Adrenal gland (tissue), 12 donors: ENCODE results near the gene TMEM255B. TPM values are rescaled to one million over a fixed set of nuclear protein-coding genes. Genes with fewer than 3 reads are reported as not detected.

Experiments
- DNase-seq, 7 donors: peaks; one replicate each; pipeline ENCODE4 v3.0.0-alpha.2; 2019 to 2020
- H3K27ac ChIP-seq, 5 donors: fragments of 200-600 bp; sonication (generic) in 4 of 5; 1 replicate in 3 of 5; 2 replicates in 2 of 5; pipeline versions ENCODE4 v1.5.1 to v1.8.0; 2016 to 2020; ENCODE audit warnings: mild to moderate bottlenecking in 1 of 5
- H3K27me3 ChIP-seq: fragments of 200-600 bp; 2 replicates; pipeline ENCODE4 v1.8.0; 2021
- H3K36me3 ChIP-seq, 2 donors: fragments of 200-600 bp; replicated peaks in 1 of 2; 1 replicate in 1 of 2; 2 replicates in 1 of 2; pipeline versions ENCODE4 v1.5.1 to v1.8.0; 2018 to 2022
- H3K4me1 ChIP-seq, 2 donors: fragments of 200-600 bp; replicated peaks in 1 of 2; 1 replicate in 1 of 2; 2 replicates in 1 of 2; pipeline versions ENCODE4 v1.5.1 to v1.8.0; 2018 to 2021
- H3K4me3 ChIP-seq, 4 donors: fragments of 200-600 bp; sonication (generic) in 3 of 4; one replicate each; pipeline ENCODE4 v1.5.1; 2016 to 2018
- H3K9me3 ChIP-seq, 3 donors: fragments of 200-600 bp; sonication (generic) in 1 of 3; replicated peaks in 1 of 3; 1 replicate in 2 of 3; 2 replicates in 1 of 3; pipeline versions ENCODE4 v1.5.1 to v1.8.0; 2016 to 2021
- CTCF ChIP-seq, 6 experiments: fragments of 450-650 bp in 4 of 6; fragments of 200-600 bp in 2 of 6; sonication (generic) in 1 of 6; IDR thresholded peaks; 1 replicate in 5 of 6; 2 replicates in 1 of 6; pipeline versions ENCODE4 v1.5.1 to v1.8.0; 2016 to 2021; ENCODE audit warnings: antibody characterized with exemption in 6 of 6, mild to moderate bottlenecking in 2 of 6, moderate library complexity in 1 of 6
- POLR2A ChIP-seq, 2 donors: fragments of 450-650 bp; IDR thresholded peaks; one replicate each; pipeline ENCODE4 v1.6.1; 2017; ENCODE audit warnings: antibody characterized with exemption in 2 of 2, mild to moderate bottlenecking in 2 of 2, moderate library complexity in 1 of 2
- WGBS, 4 donors: extraction: QIAGEN DNeasy Blood & Tissue Kit in 2 of 4; methylation state at CpG; one replicate each; pipeline versions ENCODE4 v1.1.5 to v1.1.7; 2013 to 2017; 5-methylcytosine and 5-hydroxymethylcytosine counted together
- intact Hi-C, 2 donors: fragments of 100-400 bp; cut with DNase I; formaldehyde crosslinking; loops; one replicate each; pipeline versions ENCODE4 v1.14.1 to v1.15.0; 2022 to 2023
- polyA plus RNA-seq, 3 donors: library from polyadenylated mRNA; stranded (reverse); fragments of 200-250 nt in 2 of 3; fragments of 350-450 nt in 1 of 3; fragmentation: Illumina TruSeq in 1 of 3; extraction: RNeasy Lipid Tissue Mini Kit (QIAGEN cat#74804) in 1 of 3; gene quantifications; one replicate each; pipeline ENCODE4 v1.2.3, GENCODE V29; 2013 to 2014
- total RNA-seq, 9 donors: library from RNA; depleted of rRNA in 4 of 9; stranded (reverse); fragments of >200 nt in 4 of 9; fragments of 120-200 nt in 1 of 9; fragmentation: NEBNext Ultra II Directional in 1 of 9; extraction: Animal tissue kit (Norgen Biotek cat#: 25700) in 1 of 9; gene quantifications; one replicate each; pipeline versions ENCODE4 v1.1.0 to v1.2.4, GENCODE V29; 2013 to 2023
- donor health status: healthy with polysubstance abuse.
- donor health status: Bipolar disorder and iron deficiency.
- donor health status: DM: yes; HTN: yes; CAD: no.
- donor health status: DM: no; HTN: no; CAD: no.
- donor health status: DM: no; HTN: no; CAD: no.
- donor health status: DM: yes; HTN: yes; CAD: no.

The TMEM255B gene
- total and polyA plus RNA-seq, 12 donors = 1.3 to 60.1 (median 17.2) TPM

GRCh38 chr13:113748862-113749451 is 10.1 kb upstream of the TMEM255B start:
- H3K36me3 ChIP-seq = no peaks in the 10 kb centered on the region
- no peaks in the 10 kb centered on the region for H3K9me3 ChIP-seq
- H3K27ac ChIP-seq = no peak overlapping the region
- H3K4me3 ChIP-seq = no peak overlapping the region
- H3K4me1 ChIP-seq = no peaks in the 10 kb centered on the region
- TF ChIP-seq POLR2A (IDR thresholded peaks at IDR 0.05) (no peak), CTCF (IDR thresholded peaks at IDR 0.05) (no peak)
- no peak for DNase-seq
- no peaks in the 10 kb centered on the region for H3K27me3 ChIP-seq
- intact Hi-C loops = no loop called here
- WGBS, 4 donors = 79 to 95% (median 88%) methylated on average over 5 to 22 of the region's 22 CpGs

GRCh38 chr13:113749507-113749906 is 9.5 kb upstream of the TMEM255B start:
- Histone ChIP-seq H3K27me3 (no peaks in the 10 kb centered on the region), H3K4me3 (no peak overlapping the region), H3K36me3 (no peaks in the 10 kb centered on the region), H3K9me3 (no peaks in the 10 kb centered on the region), H3K4me1 (no peaks in the 10 kb centered on the region), H3K27ac (no peak overlapping the region)
- TF ChIP-seq POLR2A (IDR thresholded peaks at IDR 0.05) (no peak), CTCF (IDR thresholded peaks at IDR 0.05) (no peak)
- intact Hi-C loops = no loop called here
- WGBS, 4 donors = 81 to 88% (median 86%) methylated on average over 8 to 13 of the region's 13 CpGs
- no peak for DNase-seq

GRCh38 chr13:113749967-113750366 is 9.1 kb upstream of the TMEM255B start:
- 83 to 96% (median 89%) methylated on average over 3 to 11 of the region's 11 CpGs for WGBS, 4 donors
- no peak for DNase-seq
- intact Hi-C loops = no loop called here
- no peak for TF ChIP-seq CTCF (IDR thresholded peaks at IDR 0.05)
- no peak for TF ChIP-seq POLR2A (IDR thresholded peaks at IDR 0.05)
- Histone ChIP-seq H3K9me3 (no peaks in the 10 kb centered on the region), H3K4me3 (no peak overlapping the region), H3K4me1 (no peaks in the 10 kb centered on the region), H3K27ac (no peak overlapping the region), H3K36me3 (no peaks in the 10 kb centered on the region), H3K27me3 (no peaks in the 10 kb centered on the region)

- no peak overlapping the region for H3K27ac ChIP-seq
- TF ChIP-seq POLR2A (IDR thresholded peaks at IDR 0.05) (no peak), CTCF (IDR thresholded peaks at IDR 0.05) (no peak)
- WGBS, 4 donors = 85 to 92% (median 87%) methylated on average over 19 to 23 of the region's 23 CpGs
- no peaks in the 10 kb centered on the region for H3K27me3 ChIP-seq
- H3K4me3 ChIP-seq = no peak overlapping the region
- DNase-seq = no peak
- H3K4me1 ChIP-seq = no peaks in the 10 kb centered on the region
- intact Hi-C loops = no loop called here
- H3K36me3 ChIP-seq = no peaks in the 10 kb centered on the region
- no peaks in the 10 kb centered on the region for H3K9me3 ChIP-seq
Measured at GRCh38 chr13:113750554-113751399, 8.2 kb upstream of the TMEM255B start.
